CD14-positive monocyte (primary cell): ENCODE measurements around the gene LRRC18. TPM values are rescaled to one million over a fixed set of nuclear protein-coding genes. Genes with fewer than 3 reads are reported as not detected.

ENCODE experiments used
- DNase-seq, 3 donors: peaks; one replicate each; pipeline ENCODE4 v3.0.0-alpha.2; 2011 to 2022
- H2AFZ ChIP-seq: 2 replicates; pipeline ENCODE4 v1.6.0; 2012; ENCODE audit warnings: mild to moderate bottlenecking, low read depth, low read length, inconsistent platforms; ENCODE audit not compliant: insufficient read depth, poor library complexity, severe bottlenecking
- H3K27ac ChIP-seq, 2 donors: 1 replicate in 1 of 2; 2 replicates in 1 of 2; pipeline ENCODE4 v1.5.1; 2012 to 2013; ENCODE audit warnings: low read length in 2 of 2, control low read depth in 1 of 2, inconsistent platforms in 1 of 2, low read depth in 1 of 2, mild to moderate bottlenecking in 1 of 2
- H3K27me3 ChIP-seq, 2 donors: one replicate each; pipeline versions ENCODE4 v1.6.0 to v1.6.1; 2011 to 2013; ENCODE audit warnings: low read length in 2 of 2; ENCODE audit not compliant: control insufficient read depth in 2 of 2, insufficient read depth in 2 of 2
- H3K36me3 ChIP-seq, 2 donors: replicated peaks in 1 of 2; 1 replicate in 1 of 2; 2 replicates in 1 of 2; pipeline versions ENCODE4 v1.5.1 to v1.6.1; 2012 to 2013; ENCODE audit warnings: low read length in 2 of 2, control low read depth in 1 of 2, inconsistent platforms in 1 of 2, mild to moderate bottlenecking in 1 of 2; ENCODE audit not compliant: insufficient read depth in 2 of 2, control insufficient read depth in 1 of 2
- H3K4me1 ChIP-seq, 2 donors: 1 replicate in 1 of 2; 2 replicates in 1 of 2; pipeline versions ENCODE4 v1.5.1 to v1.6.1; 2012 to 2013; ENCODE audit warnings: low read length in 2 of 2, control low read depth in 1 of 2, inconsistent platforms in 1 of 2, mild to moderate bottlenecking in 1 of 2, moderate library complexity in 1 of 2; ENCODE audit not compliant: insufficient read depth in 2 of 2, control insufficient read depth in 1 of 2
- H3K4me2 ChIP-seq: replicated peaks from 2 replicates; pipeline ENCODE3; 2012; ENCODE audit warnings: low read length, moderate library complexity, mild to moderate bottlenecking; ENCODE audit not compliant: poor library complexity, severe bottlenecking; ENCODE audit errors: extremely low read depth
- H3K4me3 ChIP-seq, 3 experiments: fragments of 200-600 bp in 1 of 3; sonication (generic) in 1 of 3; replicated peaks in 1 of 3; 1 replicate in 2 of 3; 2 replicates in 1 of 3; pipeline ENCODE4 v1.5.1; 2011 to 2013; ENCODE audit warnings: low read length in 3 of 3, mild to moderate bottlenecking in 3 of 3, control low read depth in 2 of 3, low read depth in 2 of 3, inconsistent platforms in 1 of 3, moderate library complexity in 1 of 3
- H3K79me2 ChIP-seq: 2 replicates; pipeline ENCODE4 v1.6.0; 2012; ENCODE audit warnings: mild to moderate bottlenecking, control low read depth, inconsistent platforms, low read length, moderate library complexity; ENCODE audit not compliant: insufficient read depth
- H3K9ac ChIP-seq: 2 replicates; pipeline ENCODE4 v1.6.0; 2017; ENCODE audit warnings: low read length, mild to moderate bottlenecking; ENCODE audit not compliant: insufficient read depth, poor library complexity, severe bottlenecking
- H3K9me3 ChIP-seq, 2 donors: replicated peaks in 1 of 2; 1 replicate in 1 of 2; 2 replicates in 1 of 2; pipeline versions ENCODE4 v1.5.1 to v1.6.1; 2012 to 2013; ENCODE audit warnings: low read length in 2 of 2, control low read depth in 1 of 2; ENCODE audit not compliant: control insufficient read depth in 1 of 2, insufficient read depth in 1 of 2
- H4K20me1 ChIP-seq: 2 replicates; pipeline ENCODE4 v1.6.0; 2012; ENCODE audit warnings: mild to moderate bottlenecking, low read length, control low read depth, moderate library complexity; ENCODE audit not compliant: insufficient read depth
- H3K27ac Mint-ChIP-seq, 7 donors: one replicate each; pipeline ENCODE4 v1.8.0; 2020; ENCODE audit warnings: mild to moderate bottlenecking in 7 of 7, mixed read lengths in 7 of 7, moderate library complexity in 6 of 7, inconsistent platforms in 2 of 7
- H3K27me3 Mint-ChIP-seq, 3 donors: one replicate each; pipeline ENCODE4 v1.8.0; 2021 to 2022; ENCODE audit warnings: low read depth in 3 of 3, mild to moderate bottlenecking in 3 of 3, mixed read lengths in 3 of 3, moderate library complexity in 3 of 3, inconsistent platforms in 1 of 3
- H3K36me3 Mint-ChIP-seq, 2 donors: one replicate each; pipeline ENCODE4 v1.8.0; 2020; ENCODE audit warnings: mixed read lengths in 2 of 2, inconsistent platforms in 1 of 2, mild to moderate bottlenecking in 1 of 2
- H3K4me1 Mint-ChIP-seq: one replicate; pipeline ENCODE4 v1.8.0; 2020; ENCODE audit warnings: mild to moderate bottlenecking, mixed read lengths
- H3K4me3 Mint-ChIP-seq, 2 donors: one replicate each; pipeline ENCODE4 v1.8.0; 2020; ENCODE audit warnings: mild to moderate bottlenecking in 2 of 2, mixed read lengths in 2 of 2, moderate library complexity in 1 of 2
- H3K9me3 Mint-ChIP-seq, 7 donors: one replicate each; pipeline ENCODE4 v1.8.0; 2020 to 2022; ENCODE audit warnings: mixed read lengths in 7 of 7, mild to moderate bottlenecking in 6 of 7, moderate library complexity in 6 of 7, inconsistent platforms in 2 of 7
- WGBS: methylation state at CpG from one replicate; pipeline ENCODE4 v1.1.5; 2013; ENCODE audit warnings: missing lambda C conversion rate; ENCODE audit not compliant: insufficient coverage; 5-methylcytosine and 5-hydroxymethylcytosine counted together
- intact Hi-C, 2 donors: fragments of 100-400 bp; cut with micrococcal nuclease; formaldehyde crosslinking; loops; one replicate each; pipeline versions ENCODE4 v1.15.0 to v1.15.1; 2023
- polyA plus RNA-seq, 3 donors: library from polyadenylated mRNA; depleted of rRNA in 1 of 3; unstranded in 2 of 3; stranded (reverse) in 1 of 3; fragments of 300-500 nt in 2 of 3; fragments of >200 nt in 1 of 3; fragmentation: Illumina TruSeq in 2 of 3; gene quantifications; 1 replicate in 2 of 3; 2 replicates in 1 of 3; pipeline ENCODE4 v1.2.3, GENCODE V29; 2012 to 2021
- TF ChIP-seq, protein P1 (sequence below): fragments of 200-600 bp; IDR thresholded peaks from one replicate; pipeline ENCODE4 v1.8.0; 2022; ENCODE audit warnings: antibody characterized with exemption, mild to moderate bottlenecking

The LRRC18 gene
- polyA plus RNA-seq, 3 donors = not detected

- H3K4me1 ChIP-seq = no peaks in the 10 kb centered on the region
- H3K36me3 Mint-ChIP-seq = peaks cover 20 to 27% of the 10 kb centered on the region in 2 donors
- H3K27ac Mint-ChIP-seq = no peak overlapping the region
- WGBS = no CpG with 5 or more reads among the region's 3 CpGs
- H3K4me1 Mint-ChIP-seq = no peaks in the 10 kb centered on the region
- no peak overlapping the region for H3K4me3 ChIP-seq
- intact Hi-C loops = no loop called here
- no peaks in the 10 kb centered on the region for H3K9me3 Mint-ChIP-seq
- H3K36me3 ChIP-seq = peaks cover 0 to 32% of the 10 kb centered on the region in 2 donors
- H3K9me3 ChIP-seq = no peaks in the 10 kb centered on the region
- H3K27me3 Mint-ChIP-seq = no peaks in the 10 kb centered on the region
- H4K20me1 ChIP-seq = no peaks in the 10 kb centered on the region
- H3K9ac ChIP-seq = no peak overlapping the region
- no peak overlapping the region for H2AFZ ChIP-seq
- no peaks in the 10 kb centered on the region for H3K79me2 ChIP-seq
- TF ChIP-seq, protein P1, sequence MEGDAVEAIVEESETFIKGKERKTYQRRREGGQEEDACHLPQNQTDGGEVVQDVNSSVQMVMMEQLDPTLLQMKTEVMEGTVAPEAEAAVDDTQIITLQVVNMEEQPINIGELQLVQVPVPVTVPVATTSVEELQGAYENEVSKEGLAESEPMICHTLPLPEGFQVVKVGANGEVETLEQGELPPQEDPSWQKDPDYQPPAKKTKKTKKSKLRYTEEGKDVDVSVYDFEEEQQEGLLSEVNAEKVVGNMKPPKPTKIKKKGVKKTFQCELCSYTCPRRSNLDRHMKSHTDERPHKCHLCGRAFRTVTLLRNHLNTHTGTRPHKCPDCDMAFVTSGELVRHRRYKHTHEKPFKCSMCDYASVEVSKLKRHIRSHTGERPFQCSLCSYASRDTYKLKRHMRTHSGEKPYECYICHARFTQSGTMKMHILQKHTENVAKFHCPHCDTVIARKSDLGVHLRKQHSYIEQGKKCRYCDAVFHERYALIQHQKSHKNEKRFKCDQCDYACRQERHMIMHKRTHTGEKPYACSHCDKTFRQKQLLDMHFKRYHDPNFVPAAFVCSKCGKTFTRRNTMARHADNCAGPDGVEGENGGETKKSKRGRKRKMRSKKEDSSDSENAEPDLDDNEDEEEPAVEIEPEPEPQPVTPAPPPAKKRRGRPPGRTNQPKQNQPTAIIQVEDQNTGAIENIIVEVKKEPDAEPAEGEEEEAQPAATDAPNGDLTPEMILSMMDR = no peak
- H3K27me3 ChIP-seq = no peaks in the 10 kb centered on the region
- H3K4me2 ChIP-seq = no peak overlapping the region
- no peak for DNase-seq
- H3K4me3 Mint-ChIP-seq = no peak overlapping the region
- H3K27ac ChIP-seq = no peak overlapping the region
These were observed 15.9 kb downstream of the LRRC18 start for GRCh38 chr10:48923748-48924147.

GRCh38 chr10:48913674-48914073, 26.0 kb downstream of the LRRC18 start:
- H3K36me3 ChIP-seq = peaks cover 68 to 82% of the 10 kb centered on the region in 2 donors
- no peak overlapping the region for H3K27ac ChIP-seq
- no peaks in the 10 kb centered on the region for H3K9me3 ChIP-seq
- no peak overlapping the region for H3K9ac ChIP-seq
- H4K20me1 ChIP-seq = no peaks in the 10 kb centered on the region
- Mint-ChIP-seq H3K27me3 (peaks cover 0 to 2% (median 0%) of the 10 kb centered on the region in 3 donors), H3K4me1 (no peaks in the 10 kb centered on the region), H3K27ac (peak overlapping the region in 1 of 7 donors; percentile 8), H3K9me3 (no peaks in the 10 kb centered on the region), H3K36me3 (peaks cover 72 to 83% of the 10 kb centered on the region in 2 donors), H3K4me3 (no peak overlapping the region)
- no peak overlapping the region for H2AFZ ChIP-seq
- intact Hi-C loops = no loop called here
- WGBS = over 99% methylated on average over 11 of the region's 14 CpGs
- no peaks in the 10 kb centered on the region for H3K27me3 ChIP-seq
- no peak overlapping the region for H3K4me3 ChIP-seq
- no peak overlapping the region for H3K4me2 ChIP-seq
- DNase-seq = no peak
- TF ChIP-seq, protein P1 = no peak
- no peaks in the 10 kb centered on the region for H3K79me2 ChIP-seq
- no peaks in the 10 kb centered on the region for H3K4me1 ChIP-seq
